ENCODE measurements around the gene CACNA1G. TPM values are rescaled to one million over a fixed set of nuclear protein-coding genes. Genes with fewer than 3 reads are reported as not detected.

CACNA1G gene
- total RNA-seq, 1 donor from 2014 or later, result not detected

DNA sequence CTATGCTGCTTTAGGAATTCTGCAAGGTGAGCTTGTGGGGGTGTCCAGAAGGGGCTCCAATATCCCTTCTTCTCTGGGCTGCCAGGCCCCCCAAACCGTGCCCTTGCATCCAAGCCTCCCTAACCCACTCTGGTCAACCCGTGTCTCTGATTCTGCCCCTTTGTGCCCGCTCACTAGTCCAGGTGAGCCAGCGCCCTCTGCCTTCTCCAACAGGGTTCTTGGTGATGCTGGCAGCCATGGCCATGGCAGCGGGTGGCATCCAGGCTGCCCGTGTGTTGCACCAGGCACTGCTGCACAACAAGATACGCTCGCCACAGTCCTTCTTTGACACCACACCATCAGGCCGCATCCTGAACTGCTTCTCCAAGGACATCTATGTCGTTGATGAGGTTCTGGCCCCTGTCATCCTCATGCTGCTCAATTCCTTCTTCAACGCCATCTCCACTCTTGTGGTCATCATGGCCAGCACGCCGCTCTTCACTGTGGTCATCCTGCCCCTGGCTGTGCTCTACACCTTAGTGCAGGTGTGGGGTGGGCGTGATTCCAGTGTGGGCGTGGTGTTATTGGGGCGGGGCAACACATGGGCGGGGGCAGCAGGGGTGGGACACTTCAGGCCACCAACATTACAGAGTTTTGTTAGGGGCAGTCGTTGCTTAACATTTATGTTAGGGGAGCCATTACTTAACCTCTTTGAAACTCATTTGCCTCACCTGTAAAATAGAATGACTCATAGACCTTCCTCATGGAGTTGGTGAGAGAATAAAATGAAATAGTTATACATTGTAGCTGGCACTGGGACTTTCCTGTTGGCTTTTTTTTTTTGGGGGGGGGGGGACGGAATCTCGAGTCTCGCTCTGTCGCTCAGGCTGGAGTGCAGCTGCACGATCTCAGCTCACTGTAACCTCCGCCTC, 115.8 kb downstream of the CACNA1G start:
- ATAC-seq, result no peak
- H3K27ac ChIP-seq, result no peak overlapping the region
- no peaks in the 10 kb centered on the region for H3K36me3 ChIP-seq
- no peak for TF ChIP-seq CTCF (IDR thresholded peaks at IDR 0.05)
- intact Hi-C loops (cut with DNase I), result no loop called here
- no peak overlapping the region for H3K4me3 ChIP-seq
- H3K4me1 ChIP-seq, result no peaks in the 10 kb centered on the region
- peak; percentile 40 for DNase-seq
- no peaks in the 10 kb centered on the region for H3K27me3 ChIP-seq
- no peaks in the 10 kb centered on the region for H3K9me3 ChIP-seq

Other genes with a start within 250 kb of the CACNA1G start
- gene XYLT2, start 214.6 kb upstream of the CACNA1G start, total RNA-seq, result 20.3 TPM
- 47.1 TPM for gene MRPL27, start 187.5 kb upstream of the CACNA1G start, total RNA-seq
- gene EME1, start 187.5 kb upstream of the CACNA1G start, total RNA-seq, result 1.3 TPM
- 68.0 TPM for gene LRRC59, start 163.2 kb upstream of the CACNA1G start, total RNA-seq
- gene ACSF2, start 134.5 kb upstream of the CACNA1G start, total RNA-seq, result 73.9 TPM
- not detected for gene CHAD, start 91.8 kb upstream of the CACNA1G start, total RNA-seq
- 34.3 TPM for gene RSAD1, start 81.9 kb upstream of the CACNA1G start, total RNA-seq
- gene MYCBPAP, start 52.3 kb upstream of the CACNA1G start, total RNA-seq, result 1.3 TPM
- gene EPN3, start 28.0 kb upstream of the CACNA1G start, total RNA-seq, result 0.09 TPM
- gene SPATA20, start 13.5 kb upstream of the CACNA1G start, total RNA-seq, result 31.6 TPM
- gene ABCC3, start 74.2 kb downstream of the CACNA1G start, total RNA-seq, result 65.4 TPM
- 57.7 TPM for gene ANKRD40, start 147.2 kb downstream of the CACNA1G start, total RNA-seq
- gene LUC7L3, start 158.9 kb downstream of the CACNA1G start, total RNA-seq, result 105 TPM
- not detected for gene ANKRD40CL, start 206.8 kb downstream of the CACNA1G start, total RNA-seq

All from upper lobe of right lung (tissue), 1 donor.